Spleen (tissue), 11 donors: ENCODE data around the gene HK3. TPM values are rescaled to one million over a fixed set of nuclear protein-coding genes. Genes with fewer than 3 reads are reported as not detected.

Experiments used
- DNase-seq: peaks from one replicate; pipeline ENCODE4 v3.0.0-alpha.2; 2020
- H3K27ac ChIP-seq, 8 donors: fragments of 200-600 bp; sonication (generic) in 7 of 8; 1 replicate in 4 of 8; 2 replicates in 4 of 8; pipeline versions ENCODE4 v1.5.0 to v1.8.0; 2016 to 2021; ENCODE audit warnings: inconsistent platforms in 4 of 8, mild to moderate bottlenecking in 4 of 8, moderate library complexity in 1 of 8
- H3K27me3 ChIP-seq, 7 donors: fragments of 200-600 bp; sonication (generic) in 6 of 7; replicated peaks in 1 of 7; 1 replicate in 4 of 7; 2 replicates in 3 of 7; pipeline versions ENCODE4 v1.5.0 to v1.8.0; 2016 to 2021; ENCODE audit warnings: inconsistent platforms in 3 of 7, mild to moderate bottlenecking in 1 of 7
- H3K36me3 ChIP-seq, 6 donors: fragments of 200-600 bp; sonication (generic) in 5 of 6; 1 replicate in 4 of 6; 2 replicates in 2 of 6; pipeline versions ENCODE4 v1.5.0 to v1.8.0; 2016 to 2021; ENCODE audit warnings: inconsistent platforms in 2 of 6
- H3K4me1 ChIP-seq, 6 donors: fragments of 200-600 bp; sonication (generic) in 5 of 6; 1 replicate in 3 of 6; 2 replicates in 3 of 6; pipeline versions ENCODE4 v1.5.0 to v1.8.0; 2016 to 2021; ENCODE audit warnings: inconsistent platforms in 3 of 6
- H3K4me3 ChIP-seq, 8 donors: fragments of 200-600 bp; sonication (generic) in 7 of 8; 1 replicate in 4 of 8; 2 replicates in 4 of 8; pipeline versions ENCODE4 v1.5.0 to v1.8.0; 2016 to 2021; ENCODE audit warnings: inconsistent platforms in 4 of 8, mild to moderate bottlenecking in 4 of 8, moderate library complexity in 2 of 8
- H3K9me3 ChIP-seq, 8 donors: fragments of 200-600 bp; sonication (generic) in 7 of 8; 1 replicate in 4 of 8; 2 replicates in 4 of 8; pipeline versions ENCODE4 v1.5.0 to v1.8.0; 2016 to 2021; ENCODE audit warnings: inconsistent platforms in 4 of 8
- POLR2A ChIP-seq, 3 donors: fragments of 450-650 bp; IDR thresholded peaks; one replicate each; pipeline ENCODE4 v1.5.1; 2017; ENCODE audit warnings: antibody characterized with exemption in 3 of 3, mild to moderate bottlenecking in 1 of 3
- POLR2AphosphoS5 ChIP-seq, 3 donors: sonication (generic); formaldehyde crosslinking; IDR thresholded peaks; one replicate each; pipeline ENCODE4 v1.5.1; 2017; ENCODE audit warnings: antibody characterized with exemption in 3 of 3
- WGBS, 5 donors: extraction: QIAGEN DNeasy Blood & Tissue Kit in 3 of 5; methylation state at CpG; one replicate each; pipeline versions ENCODE4 v1.1.5 to v1.1.7; 2013 to 2018; 5-methylcytosine and 5-hydroxymethylcytosine counted together
- intact Hi-C: fragments of 100-400 bp; cut with DNase I; formaldehyde crosslinking; loops from one replicate; pipeline ENCODE4 v1.15.0; 2023; ENCODE audit warnings: low total_unique reads
- polyA plus RNA-seq, 3 donors: library from polyadenylated mRNA; stranded (reverse); fragments of 200-250 nt; gene quantifications; one replicate each; pipeline ENCODE4 v1.2.1, GENCODE V29; 2013
- total RNA-seq, 7 donors: library from RNA; depleted of rRNA in 3 of 7; stranded (reverse); fragments of >200 nt in 3 of 7; fragmentation: NEBNext Ultra II Directional in 4 of 7; extraction: Animal tissue kit (Norgen Biotek cat#: 25700) in 4 of 7; gene quantifications; one replicate each; pipeline versions ENCODE4 v1.1.0 to v1.2.1, GENCODE V29; 2016 to 2021
- TF ChIP-seq, protein P1 (sequence below), 11 experiments: fragments of 200-600 bp in 7 of 11; fragments of 450-650 bp in 4 of 11; sonication (generic) in 4 of 11; IDR thresholded peaks in 8 of 11; conservative IDR thresholded peaks in 3 of 11; 1 replicate in 7 of 11; 2 replicates in 4 of 11; pipeline versions ENCODE4 v1.4.0 to v1.8.0; 2016 to 2021; ENCODE audit warnings: antibody characterized with exemption in 11 of 11, inconsistent platforms in 4 of 11, mild to moderate bottlenecking in 1 of 11
- donor health status: healthy with polysubstance abuse.
- donor health status: DM: no; HTN: no; CAD: no; lungs with moderate emphysema.
- donor health status: DM: no; HTN: no; CAD: no.
- donor health status: Bipolar disorder and iron deficiency.
- donor health status: healthy.
- donor health status: DM: no; HTN: no; CAD: no.
- donor health status: DM: yes; HTN: yes; CAD: no.

HK3 gene
- total and polyA plus RNA-seq, 10 donors: 38.8 to 369 (median 168) TPM

DNA sequence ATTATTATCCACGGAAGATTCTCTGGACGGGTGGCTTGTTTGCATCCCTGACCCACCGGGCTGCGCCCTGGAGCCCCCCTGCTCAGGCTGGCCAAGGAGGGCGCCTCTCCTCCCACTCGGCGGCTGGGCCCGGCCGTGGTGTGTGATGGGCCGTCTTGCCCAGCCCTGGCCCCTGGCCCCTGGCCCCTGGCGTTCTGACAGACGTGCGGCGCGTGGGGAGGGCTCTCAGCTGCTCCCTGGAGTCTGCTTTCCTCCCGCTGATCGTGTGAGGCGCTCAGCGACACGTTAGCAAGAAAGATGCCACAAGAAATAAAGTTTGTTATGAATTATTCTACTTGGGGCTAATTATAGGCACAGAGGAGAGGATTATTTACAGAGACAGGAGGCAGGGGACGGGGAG, 55.5 kb downstream of the HK3 start:
- Histone ChIP-seq H3K27ac (no peak overlapping the region), H3K4me3 (no peak overlapping the region), H3K9me3 (no peaks in the 10 kb centered on the region), H3K36me3 (no peaks in the 10 kb centered on the region), H3K27me3 (peaks cover 0 to 100% (median 27%) of the 10 kb centered on the region in 7 donors), H3K4me1 (no peaks in the 10 kb centered on the region)
- TF ChIP-seq, protein P1, sequence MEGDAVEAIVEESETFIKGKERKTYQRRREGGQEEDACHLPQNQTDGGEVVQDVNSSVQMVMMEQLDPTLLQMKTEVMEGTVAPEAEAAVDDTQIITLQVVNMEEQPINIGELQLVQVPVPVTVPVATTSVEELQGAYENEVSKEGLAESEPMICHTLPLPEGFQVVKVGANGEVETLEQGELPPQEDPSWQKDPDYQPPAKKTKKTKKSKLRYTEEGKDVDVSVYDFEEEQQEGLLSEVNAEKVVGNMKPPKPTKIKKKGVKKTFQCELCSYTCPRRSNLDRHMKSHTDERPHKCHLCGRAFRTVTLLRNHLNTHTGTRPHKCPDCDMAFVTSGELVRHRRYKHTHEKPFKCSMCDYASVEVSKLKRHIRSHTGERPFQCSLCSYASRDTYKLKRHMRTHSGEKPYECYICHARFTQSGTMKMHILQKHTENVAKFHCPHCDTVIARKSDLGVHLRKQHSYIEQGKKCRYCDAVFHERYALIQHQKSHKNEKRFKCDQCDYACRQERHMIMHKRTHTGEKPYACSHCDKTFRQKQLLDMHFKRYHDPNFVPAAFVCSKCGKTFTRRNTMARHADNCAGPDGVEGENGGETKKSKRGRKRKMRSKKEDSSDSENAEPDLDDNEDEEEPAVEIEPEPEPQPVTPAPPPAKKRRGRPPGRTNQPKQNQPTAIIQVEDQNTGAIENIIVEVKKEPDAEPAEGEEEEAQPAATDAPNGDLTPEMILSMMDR (IDR thresholded peaks at IDR 0.05 in 8 of 11, conservative IDR thresholded peaks at IDR 0.05 in 3 of 11): no peak
- TF ChIP-seq POLR2A (IDR thresholded peaks at IDR 0.05): no peak
- no peak for TF ChIP-seq POLR2AphosphoS5 (IDR thresholded peaks at IDR 0.05)
- no peak for DNase-seq
- intact Hi-C loops: no loop called here
- WGBS, 5 donors: 49 to 69% (median 62%) methylated on average over 21 of the region's 21 CpGs

DNA sequence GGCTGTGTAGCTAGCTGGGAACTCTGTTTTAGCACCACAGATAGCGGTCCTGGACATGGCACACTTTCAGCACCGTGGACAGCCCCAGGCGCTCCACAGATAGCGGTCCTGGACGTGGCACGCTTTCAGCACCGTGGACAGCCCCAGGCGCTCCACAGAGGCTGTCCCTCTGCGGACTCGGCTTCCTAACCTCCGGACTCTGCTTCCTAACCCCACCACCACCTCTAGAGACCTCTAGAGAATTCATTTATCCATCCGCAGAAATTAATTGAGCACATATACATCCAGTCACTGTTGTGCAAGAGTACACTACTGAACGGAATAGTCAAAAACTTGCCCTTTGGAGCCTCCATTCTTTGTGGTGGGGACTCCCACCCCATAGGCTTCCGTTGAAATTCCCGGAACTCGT, 61.4 kb downstream of the HK3 start:
- no peak overlapping the region for H3K4me3 ChIP-seq
- DNase-seq: peak; percentile 88
- H3K27ac ChIP-seq: no peak overlapping the region
- H3K4me1 ChIP-seq: no peaks in the 10 kb centered on the region
- peaks cover 0 to 85% (median 0%) of the 10 kb centered on the region in 7 donors for H3K27me3 ChIP-seq
- no peaks in the 10 kb centered on the region for H3K9me3 ChIP-seq
- H3K36me3 ChIP-seq: no peaks in the 10 kb centered on the region
- 20 to 24% (median 23%) methylated on average over 16 of the region's 16 CpGs for WGBS, 5 donors
- intact Hi-C loops: no loop called here
- TF ChIP-seq POLR2AphosphoS5 (IDR thresholded peaks at IDR 0.05) (peak in 2 of 3 donors; percentile 18 to 31), POLR2A (IDR thresholded peaks at IDR 0.05) (no peak)

DNA sequence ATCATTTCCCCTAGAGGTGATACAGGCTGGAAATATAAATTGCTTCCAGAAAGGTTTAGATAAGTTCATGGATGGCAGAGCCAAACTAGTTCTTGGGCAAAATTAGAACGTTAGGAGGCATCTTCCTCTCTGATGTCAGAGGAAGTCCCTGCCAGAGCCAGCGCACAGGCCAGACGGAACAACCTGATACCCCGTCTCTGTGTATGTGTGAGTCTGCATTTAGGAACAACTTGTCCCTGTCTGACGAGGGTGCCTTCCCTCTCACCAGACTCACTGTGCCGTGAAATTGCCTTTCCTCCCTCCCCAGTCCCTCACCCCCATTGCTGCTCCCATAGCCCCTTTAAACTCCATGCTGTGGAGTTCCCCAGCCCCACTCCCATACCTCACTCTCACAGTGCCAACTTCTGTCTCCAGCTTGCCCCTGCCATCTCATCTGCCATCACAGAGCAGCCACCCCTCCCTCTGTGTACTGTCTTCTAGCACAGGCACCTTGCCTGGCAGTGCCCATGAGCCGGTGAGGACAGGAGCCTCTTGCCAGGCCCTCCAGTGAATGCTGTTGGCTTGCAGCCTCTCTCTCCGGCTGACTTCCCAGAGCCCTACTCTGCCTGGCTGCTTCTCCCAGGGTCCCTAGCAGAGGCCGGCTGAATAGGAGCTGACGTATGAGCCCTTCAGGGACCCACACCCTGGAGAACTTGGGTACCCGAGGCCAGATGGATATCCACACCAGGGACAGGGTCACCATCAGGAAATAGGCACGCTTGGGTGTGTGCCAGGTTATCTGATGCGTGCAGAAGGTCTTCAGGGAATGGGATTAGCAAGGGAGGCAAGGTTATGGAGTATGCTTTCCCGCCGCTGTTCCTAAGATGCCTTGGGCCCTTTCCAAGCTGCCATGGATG, 62.1 kb downstream of the HK3 start:
- WGBS, 5 donors: 64 to 70% (median 67%) methylated on average over 14 to 15 of the region's 15 CpGs
- Histone ChIP-seq H3K4me3 (no peak overlapping the region), H3K27ac (no peak overlapping the region), H3K27me3 (peaks cover 0 to 85% (median 0%) of the 10 kb centered on the region in 7 donors), H3K4me1 (no peaks in the 10 kb centered on the region), H3K36me3 (no peaks in the 10 kb centered on the region), H3K9me3 (no peaks in the 10 kb centered on the region)
- intact Hi-C loops: no loop called here
- DNase-seq: no peak
- TF ChIP-seq POLR2AphosphoS5 (IDR thresholded peaks at IDR 0.05) (no peak), POLR2A (IDR thresholded peaks at IDR 0.05) (no peak)
- TF ChIP-seq, protein P1 (IDR thresholded peaks at IDR 0.05 in 8 of 11, conservative IDR thresholded peaks at IDR 0.05 in 3 of 11): no peak

DNA sequence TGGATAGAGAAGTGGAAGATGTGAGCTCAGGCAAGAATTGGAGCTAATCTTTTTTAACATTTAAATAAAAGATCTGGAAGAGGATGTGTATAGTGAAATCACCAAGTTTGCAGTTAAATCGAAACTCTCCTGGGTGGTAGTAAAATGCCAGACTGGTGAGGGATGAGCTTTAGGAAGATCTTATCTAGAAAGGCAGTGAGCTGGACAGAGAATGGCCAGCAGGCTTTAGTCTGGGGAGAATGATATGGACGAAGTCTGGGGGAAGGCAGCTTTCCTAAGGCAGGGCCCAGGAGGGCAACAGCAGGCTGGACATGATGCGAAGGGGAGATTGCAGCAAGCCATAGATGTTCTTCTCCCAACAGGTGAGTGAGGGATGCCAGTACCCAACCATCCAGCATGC, 63.2 kb downstream of the HK3 start:
- TF ChIP-seq POLR2AphosphoS5 (IDR thresholded peaks at IDR 0.05) (no peak), POLR2A (IDR thresholded peaks at IDR 0.05) (no peak)
- TF ChIP-seq, protein P1 (IDR thresholded peaks at IDR 0.05 in 8 of 11, conservative IDR thresholded peaks at IDR 0.05 in 3 of 11): no peak
- Histone ChIP-seq H3K36me3 (no peaks in the 10 kb centered on the region), H3K9me3 (no peaks in the 10 kb centered on the region), H3K27me3 (peaks cover 0 to 83% (median 0%) of the 10 kb centered on the region in 7 donors), H3K4me3 (no peak overlapping the region), H3K4me1 (no peaks in the 10 kb centered on the region), H3K27ac (no peak overlapping the region)
- DNase-seq: no peak
- WGBS, 5 donors: 62 to 66% (median 63%) methylated on average over 3 of the region's 3 CpGs
- intact Hi-C loops: no loop called here
